Liver (tissue), 9 donors: ENCODE results near the gene DPF3. TPM values are rescaled to one million over a fixed set of nuclear protein-coding genes. Genes with fewer than 3 reads are reported as not detected.

ENCODE experiments used
- DNase-seq: peaks from one replicate; pipeline ENCODE4 v3.0.0-alpha.2; 2017; ENCODE audit warnings: low spot score
- H3K27ac ChIP-seq, 2 donors: one replicate each; pipeline ENCODE4 v1.7.0; 2013; ENCODE audit warnings: inconsistent platforms in 2 of 2, low read length in 2 of 2, control low read depth in 1 of 2, low read depth in 1 of 2, mild to moderate bottlenecking in 1 of 2
- H3K27me3 ChIP-seq, 4 donors: one replicate each; pipeline versions ENCODE4 v1.6.1 to v1.7.0; 2013; ENCODE audit warnings: low read length in 3 of 4, inconsistent platforms in 1 of 4, mild to moderate bottlenecking in 1 of 4, moderate library complexity in 1 of 4; ENCODE audit not compliant: control insufficient read depth in 4 of 4, insufficient read depth in 4 of 4
- H3K36me3 ChIP-seq, 4 donors: one replicate each; pipeline versions ENCODE4 v1.6.1 to v1.7.0; 2013; ENCODE audit warnings: low read length in 3 of 4, mild to moderate bottlenecking in 3 of 4, low read depth in 1 of 4, moderate library complexity in 1 of 4; ENCODE audit not compliant: control insufficient read depth in 4 of 4, insufficient read depth in 3 of 4
- H3K4me1 ChIP-seq, 4 donors: one replicate each; pipeline versions ENCODE4 v1.6.1 to v1.7.0; 2013; ENCODE audit warnings: low read length in 3 of 4, mild to moderate bottlenecking in 3 of 4, moderate library complexity in 1 of 4; ENCODE audit not compliant: control insufficient read depth in 4 of 4, insufficient read depth in 4 of 4
- H3K4me3 ChIP-seq, 3 donors: one replicate each; pipeline versions ENCODE4 v1.6.1 to v1.7.0; 2013; ENCODE audit warnings: low read length in 3 of 3, control low read depth in 1 of 3, low read depth in 1 of 3, mild to moderate bottlenecking in 1 of 3
- H3K9ac ChIP-seq, 2 donors: one replicate each; pipeline ENCODE4 v1.7.0; 2013; ENCODE audit warnings: low read length in 2 of 2, mild to moderate bottlenecking in 2 of 2, moderate library complexity in 2 of 2, control low read depth in 1 of 2, low read depth in 1 of 2
- H3K9me3 ChIP-seq, 4 donors: one replicate each; pipeline versions ENCODE4 v1.6.1 to v1.7.0; 2013; ENCODE audit warnings: low read length in 3 of 4; ENCODE audit not compliant: control insufficient read depth in 4 of 4
- EGR1 ChIP-seq, 2 donors: IDR thresholded peaks; 2 replicates each; pipeline ENCODE4 v1.6.1; 2016 to 2018; ENCODE audit warnings: antibody characterized with exemption in 2 of 2, low read depth in 2 of 2
- FOXA1 ChIP-seq: IDR thresholded peaks from 2 replicates; pipeline ENCODE4 v1.6.1; 2016; ENCODE audit warnings: antibody characterized with exemption
- FOXA2 ChIP-seq: IDR thresholded peaks from 2 replicates; pipeline ENCODE4 v1.6.1; 2016; ENCODE audit warnings: antibody characterized with exemption
- GABPA ChIP-seq, 2 donors: IDR thresholded peaks in 1 of 2; conservative IDR thresholded peaks in 1 of 2; 2 replicates each; pipeline ENCODE4 v1.6.1; 2016; ENCODE audit warnings: antibody characterized with exemption in 2 of 2, mild to moderate bottlenecking in 1 of 2, moderate library complexity in 1 of 2
- HNF4A ChIP-seq, 2 donors: conservative IDR thresholded peaks; 2 replicates each; pipeline ENCODE4 v1.6.1; 2016; ENCODE audit warnings: antibody characterized with exemption in 2 of 2, mild to moderate bottlenecking in 2 of 2
- HNF4G ChIP-seq: IDR thresholded peaks from 2 replicates; pipeline ENCODE4 v1.6.1; 2016; ENCODE audit warnings: antibody characterized with exemption
- JUND ChIP-seq, 2 donors: IDR thresholded peaks; 2 replicates each; pipeline ENCODE4 v1.6.1; 2016; ENCODE audit warnings: antibody characterized with exemption in 2 of 2
- NR2F2 ChIP-seq: IDR thresholded peaks from 2 replicates; pipeline ENCODE4 v1.6.1; 2016; ENCODE audit warnings: antibody characterized with exemption
- RAD21 ChIP-seq, 2 donors: IDR thresholded peaks; 2 replicates each; pipeline ENCODE4 v1.6.1; 2016; ENCODE audit warnings: antibody characterized with exemption in 2 of 2, mild to moderate bottlenecking in 2 of 2
- RXRA ChIP-seq, 2 donors: IDR thresholded peaks; 2 replicates each; pipeline ENCODE4 v1.6.1; 2017 to 2018; ENCODE audit warnings: antibody characterized with exemption in 2 of 2, mild to moderate bottlenecking in 1 of 2
- SP1 ChIP-seq: IDR thresholded peaks from 2 replicates; pipeline ENCODE4 v1.6.1; 2018; ENCODE audit warnings: antibody characterized with exemption, mild to moderate bottlenecking
- TAF1 ChIP-seq: conservative IDR thresholded peaks from 2 replicates; pipeline ENCODE4 v1.6.1; 2016; ENCODE audit warnings: antibody characterized with exemption, mild to moderate bottlenecking
- YY1 ChIP-seq: IDR thresholded peaks from 2 replicates; pipeline ENCODE4 v1.6.1; 2016; ENCODE audit warnings: antibody characterized with exemption, mild to moderate bottlenecking
- ZBTB33 ChIP-seq: IDR thresholded peaks from 2 replicates; pipeline ENCODE4 v1.6.1; 2016; ENCODE audit warnings: antibody characterized with exemption
- whole genome bisulfite sequencing: extraction: QIAGEN DNeasy Blood & Tissue Kit; methylation state at CpG from one replicate; pipeline ENCODE4 v1.1.7; 2013; 5-methylcytosine and 5-hydroxymethylcytosine counted together
- polyA plus RNA-seq, 2 donors: library from polyadenylated mRNA; stranded (reverse) in 1 of 2; unstranded in 1 of 2; fragments of 200-250 nt in 1 of 2; fragments of >200 nt in 1 of 2; fragmentation: Nextera tagmentation in 1 of 2; extraction: Ambion mirVana in 1 of 2; gene quantifications; one replicate each; pipeline versions ENCODE4 v1.2.1 to v1.2.3, GENCODE V29; 2013 to 2015
- total RNA-seq, 2 donors: library from RNA; depleted of rRNA; stranded (reverse); fragments of >200 nt; gene quantifications; one replicate each; pipeline ENCODE4 v1.2.3, GENCODE V29; 2014
- TF ChIP-seq, protein P1 (sequence below): IDR thresholded peaks from 2 replicates; pipeline ENCODE4 v1.6.1; 2016; ENCODE audit warnings: antibody characterized with exemption, mild to moderate bottlenecking
- TF ChIP-seq, protein P2 (sequence below): IDR thresholded peaks from 2 replicates; pipeline ENCODE4 v1.6.1; 2016; ENCODE audit warnings: antibody characterized with exemption
- TF ChIP-seq, protein P3 (sequence below): fragments of 150-350 bp; IDR thresholded peaks from 2 replicates; pipeline ENCODE4 v1.5.1; 2017; ENCODE audit warnings: improper control_type of control experiment, low read depth, low read length; ENCODE audit not compliant: missing input control
- TF ChIP-seq, protein P4 (sequence below): IDR thresholded peaks from 2 replicates; pipeline ENCODE4 v1.6.1; 2016; ENCODE audit warnings: antibody characterized with exemption
- donor health status: healthy.
- donor health status: healthy.
- donor health status: healthy.
- donor health status: healthy.
- donor health status: healthy.

Gene DPF3
- total and polyA plus RNA-seq, 4 donors = 1.1 to 23.2 (median 2.5) TPM

DNA sequence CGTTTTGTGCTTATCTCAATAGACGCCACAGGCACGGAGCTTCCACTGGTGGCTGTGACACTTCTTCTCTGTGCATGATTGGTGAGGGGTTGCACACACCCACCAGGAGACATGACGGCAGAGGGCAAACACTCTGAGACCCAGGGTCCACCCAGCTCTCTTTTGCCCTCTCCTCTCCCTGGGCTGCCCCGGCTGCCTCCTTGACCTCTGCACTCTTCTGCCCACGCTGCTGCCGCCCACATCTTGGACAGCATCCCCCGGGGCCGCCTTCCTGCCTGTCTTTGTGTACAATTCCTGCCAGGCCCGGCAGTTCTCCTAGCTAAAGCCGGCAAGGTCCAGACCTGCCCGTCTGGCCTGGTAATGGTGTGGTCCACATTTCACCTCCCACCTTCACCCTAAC is 44.7 kb downstream of the DPF3 start:
- H3K36me3 ChIP-seq = no peaks in the 10 kb centered on the region
- WGBS = 32% methylated on average over 12 of the region's 12 CpGs
- peaks cover 3 to 30% (median 6%) of the 10 kb centered on the region in 4 donors for H3K4me1 ChIP-seq
- no peak overlapping the region for H3K4me3 ChIP-seq
- H3K27me3 ChIP-seq = no peaks in the 10 kb centered on the region
- DNase-seq = no peak
- H3K9me3 ChIP-seq = no peaks in the 10 kb centered on the region
- TF ChIP-seq HNF4G = no peak
- TF ChIP-seq TAF1 = no peak
- TF ChIP-seq RAD21 (IDR thresholded peaks at IDR 0.05) = peak in 1 of 2 donors; percentile 21
- peak; percentile 11 to 86 for TF ChIP-seq RXRA (IDR thresholded peaks at IDR 0.05)
- peak; percentile 35 to 82 for TF ChIP-seq HNF4A (conservative IDR thresholded peaks at IDR 0.05)
- TF ChIP-seq, protein P1, sequence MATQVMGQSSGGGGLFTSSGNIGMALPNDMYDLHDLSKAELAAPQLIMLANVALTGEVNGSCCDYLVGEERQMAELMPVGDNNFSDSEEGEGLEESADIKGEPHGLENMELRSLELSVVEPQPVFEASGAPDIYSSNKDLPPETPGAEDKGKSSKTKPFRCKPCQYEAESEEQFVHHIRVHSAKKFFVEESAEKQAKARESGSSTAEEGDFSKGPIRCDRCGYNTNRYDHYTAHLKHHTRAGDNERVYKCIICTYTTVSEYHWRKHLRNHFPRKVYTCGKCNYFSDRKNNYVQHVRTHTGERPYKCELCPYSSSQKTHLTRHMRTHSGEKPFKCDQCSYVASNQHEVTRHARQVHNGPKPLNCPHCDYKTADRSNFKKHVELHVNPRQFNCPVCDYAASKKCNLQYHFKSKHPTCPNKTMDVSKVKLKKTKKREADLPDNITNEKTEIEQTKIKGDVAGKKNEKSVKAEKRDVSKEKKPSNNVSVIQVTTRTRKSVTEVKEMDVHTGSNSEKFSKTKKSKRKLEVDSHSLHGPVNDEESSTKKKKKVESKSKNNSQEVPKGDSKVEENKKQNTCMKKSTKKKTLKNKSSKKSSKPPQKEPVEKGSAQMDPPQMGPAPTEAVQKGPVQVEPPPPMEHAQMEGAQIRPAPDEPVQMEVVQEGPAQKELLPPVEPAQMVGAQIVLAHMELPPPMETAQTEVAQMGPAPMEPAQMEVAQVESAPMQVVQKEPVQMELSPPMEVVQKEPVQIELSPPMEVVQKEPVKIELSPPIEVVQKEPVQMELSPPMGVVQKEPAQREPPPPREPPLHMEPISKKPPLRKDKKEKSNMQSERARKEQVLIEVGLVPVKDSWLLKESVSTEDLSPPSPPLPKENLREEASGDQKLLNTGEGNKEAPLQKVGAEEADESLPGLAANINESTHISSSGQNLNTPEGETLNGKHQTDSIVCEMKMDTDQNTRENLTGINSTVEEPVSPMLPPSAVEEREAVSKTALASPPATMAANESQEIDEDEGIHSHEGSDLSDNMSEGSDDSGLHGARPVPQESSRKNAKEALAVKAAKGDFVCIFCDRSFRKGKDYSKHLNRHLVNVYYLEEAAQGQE = peak; percentile 57
- TF ChIP-seq, protein P2, sequence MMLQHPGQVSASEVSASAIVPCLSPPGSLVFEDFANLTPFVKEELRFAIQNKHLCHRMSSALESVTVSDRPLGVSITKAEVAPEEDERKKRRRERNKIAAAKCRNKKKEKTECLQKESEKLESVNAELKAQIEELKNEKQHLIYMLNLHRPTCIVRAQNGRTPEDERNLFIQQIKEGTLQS = no peak
- TF ChIP-seq, protein P3, sequence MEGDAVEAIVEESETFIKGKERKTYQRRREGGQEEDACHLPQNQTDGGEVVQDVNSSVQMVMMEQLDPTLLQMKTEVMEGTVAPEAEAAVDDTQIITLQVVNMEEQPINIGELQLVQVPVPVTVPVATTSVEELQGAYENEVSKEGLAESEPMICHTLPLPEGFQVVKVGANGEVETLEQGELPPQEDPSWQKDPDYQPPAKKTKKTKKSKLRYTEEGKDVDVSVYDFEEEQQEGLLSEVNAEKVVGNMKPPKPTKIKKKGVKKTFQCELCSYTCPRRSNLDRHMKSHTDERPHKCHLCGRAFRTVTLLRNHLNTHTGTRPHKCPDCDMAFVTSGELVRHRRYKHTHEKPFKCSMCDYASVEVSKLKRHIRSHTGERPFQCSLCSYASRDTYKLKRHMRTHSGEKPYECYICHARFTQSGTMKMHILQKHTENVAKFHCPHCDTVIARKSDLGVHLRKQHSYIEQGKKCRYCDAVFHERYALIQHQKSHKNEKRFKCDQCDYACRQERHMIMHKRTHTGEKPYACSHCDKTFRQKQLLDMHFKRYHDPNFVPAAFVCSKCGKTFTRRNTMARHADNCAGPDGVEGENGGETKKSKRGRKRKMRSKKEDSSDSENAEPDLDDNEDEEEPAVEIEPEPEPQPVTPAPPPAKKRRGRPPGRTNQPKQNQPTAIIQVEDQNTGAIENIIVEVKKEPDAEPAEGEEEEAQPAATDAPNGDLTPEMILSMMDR = no peak
- TF ChIP-seq YY1 = peak; percentile 24
- TF ChIP-seq EGR1 (IDR thresholded peaks at IDR 0.05; ENCODE audit: low read depth in 2 of 2) = peak; percentile 72 to 97
- TF ChIP-seq NR2F2 = no peak
- TF ChIP-seq JUND (IDR thresholded peaks at IDR 0.05) = peak in 1 of 2 donors; percentile 22
- TF ChIP-seq FOXA1 = no peak
- TF ChIP-seq ZBTB33 = peak; percentile 16
- TF ChIP-seq, protein P4, sequence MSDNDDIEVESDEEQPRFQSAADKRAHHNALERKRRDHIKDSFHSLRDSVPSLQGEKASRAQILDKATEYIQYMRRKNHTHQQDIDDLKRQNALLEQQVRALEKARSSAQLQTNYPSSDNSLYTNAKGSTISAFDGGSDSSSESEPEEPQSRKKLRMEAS = peak; percentile 50
- peak; percentile 22 for TF ChIP-seq SP1
- TF ChIP-seq FOXA2 = peak; percentile 44
- no peak for TF ChIP-seq GABPA (IDR thresholded peaks at IDR 0.05 in 1 of 2, conservative IDR thresholded peaks at IDR 0.05 in 1 of 2)
- H3K27ac ChIP-seq = peak overlapping the region; percentile 85 to 88
- peak overlapping the region in 1 of 2 donors; percentile 81 for H3K9ac ChIP-seq
